Mesendoderm (in vitro differentiated cells): ENCODE data around the gene PPP1R1C. TPM values are rescaled to one million over a fixed set of nuclear protein-coding genes. Genes with fewer than 3 reads are reported as not detected.

ENCODE experiments used
- small RNA-seq: library from polyadenylated mRNA; stranded (forward); fragments of <200 nt; extraction: miRNeasy Mini kit (QIAGEN cat#:217004); gene quantifications from one replicate; pipeline ENCODE3, GENCODE V24; 2013; ENCODE audit not compliant: insufficient read depth

PPP1R1C gene

Small RNA genes lying within 50 kb of the gene (small RNA-seq; reads per million reads assigned to genes)
- not detected for gene RNA5SP113
